ENCODE data around the gene STK32C. TPM values are rescaled to one million over a fixed set of nuclear protein-coding genes. Genes with fewer than 3 reads are reported as not detected.

The STK32C gene
- total and polyA plus RNA-seq, 10 of the 15 experiments (the other 5 are each of a cell fraction or from before 2014, with no cell fraction given): 1.5 to 18.1 (median 6.4) TPM

DNA sequence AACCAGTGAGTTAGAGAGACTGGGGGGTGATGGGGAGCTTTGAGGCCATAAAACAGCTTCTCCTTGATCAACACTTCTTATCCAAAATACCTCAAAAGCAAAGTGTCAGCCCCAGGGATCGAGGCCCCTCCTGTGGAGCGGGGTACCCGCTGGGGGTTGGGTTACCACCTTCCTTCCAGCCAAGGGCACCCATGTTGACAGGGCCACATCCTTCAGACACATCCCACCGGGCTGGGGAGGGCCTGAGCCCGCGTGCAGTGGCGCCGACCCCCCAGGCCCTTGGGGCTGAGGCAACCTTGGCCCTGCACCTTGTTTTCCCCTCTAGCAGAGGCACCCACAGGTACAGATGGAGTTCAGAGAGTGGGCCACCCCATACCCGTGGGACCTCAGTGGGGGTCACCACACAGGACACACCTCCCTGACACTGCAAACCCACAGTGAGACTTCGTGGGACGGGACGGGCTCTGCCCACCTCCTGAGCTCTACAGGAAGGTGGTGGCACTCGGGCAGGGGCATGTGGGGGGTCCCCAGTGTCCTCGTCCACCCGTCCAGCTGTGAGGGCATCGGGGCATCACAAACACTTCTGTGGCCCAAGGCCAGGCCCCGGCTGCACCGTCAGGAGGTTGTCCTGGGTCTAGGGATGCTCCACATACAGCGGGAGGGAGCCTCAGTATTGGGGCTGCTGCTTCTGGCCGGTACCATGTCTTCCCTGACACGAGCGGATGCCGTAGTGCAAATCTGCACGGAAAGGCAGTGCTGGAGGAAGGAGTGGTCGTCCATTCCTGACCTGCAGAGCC is 110.3 kb downstream of the STK32C start:
- ChIA-PET CTCF (interaction anchor here (0.9 kb wide), 1 partner anchor 18 kb away, joined by 3 read pairs; no protein-coding TSS in a partner anchor), RAD21 (ENCODE audit: unreplicated experiment) (no interaction called here), POLR2A (no interaction called here), SMC1A (ENCODE audit: uncharacterized antibody, unreplicated experiment) (no interaction called here)
- no peaks in the 10 kb centered on the region for H3K9me3 ChIP-seq (replicated peaks; ENCODE audit: control insufficient read depth, insufficient read depth, low read length)
- ATAC-seq (no peak), FAIRE-seq (no peak), DNase-seq (ENCODE audit: low read depth, low spot score) (no peak)
- in situ Hi-C loops (cut with MboI) (no loop called here), intact Hi-C loops (cut with micrococcal nuclease; ENCODE audit: unreplicated experiment) (no loop called here)
- no peaks in the 10 kb centered on the region for H3K27me3 ChIP-seq (replicated peaks in 1 of 2; ENCODE audit: control insufficient read depth in 2 of 2, insufficient read depth in 2 of 2, low read length in 1 of 2)
- no peaks in the 10 kb centered on the region for H3K79me2 ChIP-seq (ENCODE audit: control insufficient read depth, insufficient read depth, low read length)
- BruUV-seq (replicated peaks): no TSS peak
- no peak overlapping the region for H2AFZ ChIP-seq (ENCODE audit: control insufficient read depth, low read depth, low read length)
- H3K4me1 ChIP-seq (ENCODE audit: control insufficient read depth, insufficient read depth, low read length): no peaks in the 10 kb centered on the region
- H3K36me3 ChIP-seq (ENCODE audit: control insufficient read depth in 2 of 2, insufficient read depth in 2 of 2, low read length in 1 of 2): no peaks in the 10 kb centered on the region
- H4K20me1 ChIP-seq (ENCODE audit: control insufficient read depth, insufficient read depth): no peaks in the 10 kb centered on the region
- no peak overlapping the region for H3K4me2 ChIP-seq (ENCODE audit: control insufficient read depth, insufficient read depth)
- WGBS (ENCODE audit: insufficient coverage, insufficient replicate concordance, low lambda C conversion rate, missing lambda C conversion rate): 29% methylated on average over 25 of the region's 25 CpGs
- no peak overlapping the region for H3K9ac ChIP-seq (ENCODE audit: control insufficient read depth, insufficient read depth, low read length)
- no peak overlapping the region for H3K27ac ChIP-seq (ENCODE audit: control insufficient read depth, insufficient read depth)
- H3K4me3 ChIP-seq: no peak overlapping the region
- TF ChIP-seq HDGF (IDR thresholded peaks at IDR 0.05): no peak
- TF ChIP-seq BRCA1 (IDR thresholded peaks at IDR 0.05; ENCODE audit: low read depth, low read length): no peak
- no peak for TF ChIP-seq POLR2A (IDR thresholded peaks at IDR 0.05; ENCODE audit: low read depth, low read length)
- TF ChIP-seq, protein P1, sequence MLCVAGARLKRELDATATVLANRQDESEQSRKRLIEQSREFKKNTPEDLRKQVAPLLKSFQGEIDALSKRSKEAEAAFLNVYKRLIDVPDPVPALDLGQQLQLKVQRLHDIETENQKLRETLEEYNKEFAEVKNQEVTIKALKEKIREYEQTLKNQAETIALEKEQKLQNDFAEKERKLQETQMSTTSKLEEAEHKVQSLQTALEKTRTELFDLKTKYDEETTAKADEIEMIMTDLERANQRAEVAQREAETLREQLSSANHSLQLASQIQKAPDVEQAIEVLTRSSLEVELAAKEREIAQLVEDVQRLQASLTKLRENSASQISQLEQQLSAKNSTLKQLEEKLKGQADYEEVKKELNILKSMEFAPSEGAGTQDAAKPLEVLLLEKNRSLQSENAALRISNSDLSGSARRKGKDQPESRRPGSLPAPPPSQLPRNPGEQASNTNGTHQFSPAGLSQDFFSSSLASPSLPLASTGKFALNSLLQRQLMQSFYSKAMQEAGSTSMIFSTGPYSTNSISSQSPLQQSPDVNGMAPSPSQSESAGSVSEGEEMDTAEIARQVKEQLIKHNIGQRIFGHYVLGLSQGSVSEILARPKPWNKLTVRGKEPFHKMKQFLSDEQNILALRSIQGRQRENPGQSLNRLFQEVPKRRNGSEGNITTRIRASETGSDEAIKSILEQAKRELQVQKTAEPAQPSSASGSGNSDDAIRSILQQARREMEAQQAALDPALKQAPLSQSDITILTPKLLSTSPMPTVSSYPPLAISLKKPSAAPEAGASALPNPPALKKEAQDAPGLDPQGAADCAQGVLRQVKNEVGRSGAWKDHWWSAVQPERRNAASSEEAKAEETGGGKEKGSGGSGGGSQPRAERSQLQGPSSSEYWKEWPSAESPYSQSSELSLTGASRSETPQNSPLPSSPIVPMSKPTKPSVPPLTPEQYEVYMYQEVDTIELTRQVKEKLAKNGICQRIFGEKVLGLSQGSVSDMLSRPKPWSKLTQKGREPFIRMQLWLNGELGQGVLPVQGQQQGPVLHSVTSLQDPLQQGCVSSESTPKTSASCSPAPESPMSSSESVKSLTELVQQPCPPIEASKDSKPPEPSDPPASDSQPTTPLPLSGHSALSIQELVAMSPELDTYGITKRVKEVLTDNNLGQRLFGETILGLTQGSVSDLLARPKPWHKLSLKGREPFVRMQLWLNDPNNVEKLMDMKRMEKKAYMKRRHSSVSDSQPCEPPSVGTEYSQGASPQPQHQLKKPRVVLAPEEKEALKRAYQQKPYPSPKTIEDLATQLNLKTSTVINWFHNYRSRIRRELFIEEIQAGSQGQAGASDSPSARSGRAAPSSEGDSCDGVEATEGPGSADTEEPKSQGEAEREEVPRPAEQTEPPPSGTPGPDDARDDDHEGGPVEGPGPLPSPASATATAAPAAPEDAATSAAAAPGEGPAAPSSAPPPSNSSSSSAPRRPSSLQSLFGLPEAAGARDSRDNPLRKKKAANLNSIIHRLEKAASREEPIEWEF (IDR thresholded peaks at IDR 0.05; ENCODE audit: insufficient replicate concordance, low read depth, low read length): no peak
- TF ChIP-seq SMC3 (IDR thresholded peaks at IDR 0.05; ENCODE audit: borderline replicate concordance, low read length): no peak
- no peak for TF ChIP-seq CHD1 (IDR thresholded peaks at IDR 0.05; ENCODE audit: low read depth, low read length)
- no peak for TF ChIP-seq DPF2 (IDR thresholded peaks at IDR 0.05)
- TF ChIP-seq SIN3A (IDR thresholded peaks at IDR 0.05; ENCODE audit: low read depth, low read length): no peak
- no peak for TF ChIP-seq PAX5 (IDR thresholded peaks at IDR 0.05; ENCODE audit: borderline replicate concordance, low read depth, low read length)
- no peak for TF ChIP-seq RUNX3 (IDR thresholded peaks at IDR 0.05; ENCODE audit: low read length)
- TF ChIP-seq, protein P2, sequence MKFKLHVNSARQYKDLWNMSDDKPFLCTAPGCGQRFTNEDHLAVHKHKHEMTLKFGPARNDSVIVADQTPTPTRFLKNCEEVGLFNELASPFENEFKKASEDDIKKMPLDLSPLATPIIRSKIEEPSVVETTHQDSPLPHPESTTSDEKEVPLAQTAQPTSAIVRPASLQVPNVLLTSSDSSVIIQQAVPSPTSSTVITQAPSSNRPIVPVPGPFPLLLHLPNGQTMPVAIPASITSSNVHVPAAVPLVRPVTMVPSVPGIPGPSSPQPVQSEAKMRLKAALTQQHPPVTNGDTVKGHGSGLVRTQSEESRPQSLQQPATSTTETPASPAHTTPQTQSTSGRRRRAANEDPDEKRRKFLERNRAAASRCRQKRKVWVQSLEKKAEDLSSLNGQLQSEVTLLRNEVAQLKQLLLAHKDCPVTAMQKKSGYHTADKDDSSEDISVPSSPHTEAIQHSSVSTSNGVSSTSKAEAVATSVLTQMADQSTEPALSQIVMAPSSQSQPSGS (IDR thresholded peaks at IDR 0.05; ENCODE audit: low read length): no peak
- TF ChIP-seq NFYA (IDR thresholded peaks at IDR 0.05; ENCODE audit: borderline replicate concordance, low read depth, low read length): no peak
- TF ChIP-seq ZNF207 (IDR thresholded peaks at IDR 0.05; ENCODE audit: borderline replicate concordance): no peak
- no peak for TF ChIP-seq RCOR1 (conservative IDR thresholded peaks at IDR 0.05; ENCODE audit: low read depth, low read length)
- TF ChIP-seq, protein P3, sequence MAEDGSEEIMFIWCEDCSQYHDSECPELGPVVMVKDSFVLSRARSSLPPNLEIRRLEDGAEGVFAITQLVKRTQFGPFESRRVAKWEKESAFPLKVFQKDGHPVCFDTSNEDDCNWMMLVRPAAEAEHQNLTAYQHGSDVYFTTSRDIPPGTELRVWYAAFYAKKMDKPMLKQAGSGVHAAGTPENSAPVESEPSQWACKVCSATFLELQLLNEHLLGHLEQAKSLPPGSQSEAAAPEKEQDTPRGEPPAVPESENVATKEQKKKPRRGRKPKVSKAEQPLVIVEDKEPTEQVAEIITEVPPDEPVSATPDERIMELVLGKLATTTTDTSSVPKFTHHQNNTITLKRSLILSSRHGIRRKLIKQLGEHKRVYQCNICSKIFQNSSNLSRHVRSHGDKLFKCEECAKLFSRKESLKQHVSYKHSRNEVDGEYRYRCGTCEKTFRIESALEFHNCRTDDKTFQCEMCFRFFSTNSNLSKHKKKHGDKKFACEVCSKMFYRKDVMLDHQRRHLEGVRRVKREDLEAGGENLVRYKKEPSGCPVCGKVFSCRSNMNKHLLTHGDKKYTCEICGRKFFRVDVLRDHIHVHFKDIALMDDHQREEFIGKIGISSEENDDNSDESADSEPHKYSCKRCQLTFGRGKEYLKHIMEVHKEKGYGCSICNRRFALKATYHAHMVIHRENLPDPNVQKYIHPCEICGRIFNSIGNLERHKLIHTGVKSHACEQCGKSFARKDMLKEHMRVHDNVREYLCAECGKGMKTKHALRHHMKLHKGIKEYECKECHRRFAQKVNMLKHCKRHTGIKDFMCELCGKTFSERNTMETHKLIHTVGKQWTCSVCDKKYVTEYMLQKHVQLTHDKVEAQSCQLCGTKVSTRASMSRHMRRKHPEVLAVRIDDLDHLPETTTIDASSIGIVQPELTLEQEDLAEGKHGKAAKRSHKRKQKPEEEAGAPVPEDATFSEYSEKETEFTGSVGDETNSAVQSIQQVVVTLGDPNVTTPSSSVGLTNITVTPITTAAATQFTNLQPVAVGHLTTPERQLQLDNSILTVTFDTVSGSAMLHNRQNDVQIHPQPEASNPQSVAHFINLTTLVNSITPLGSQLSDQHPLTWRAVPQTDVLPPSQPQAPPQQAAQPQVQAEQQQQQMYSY (CRISPR knock-in tag; IDR thresholded peaks at IDR 0.05): no peak
- no peak for TF ChIP-seq PML (IDR thresholded peaks at IDR 0.05; ENCODE audit: low read length)

Data from GM12878 (cell line).